Measurements from ENCODE around the gene GAGE1.

GAGE1 gene

DNA sequence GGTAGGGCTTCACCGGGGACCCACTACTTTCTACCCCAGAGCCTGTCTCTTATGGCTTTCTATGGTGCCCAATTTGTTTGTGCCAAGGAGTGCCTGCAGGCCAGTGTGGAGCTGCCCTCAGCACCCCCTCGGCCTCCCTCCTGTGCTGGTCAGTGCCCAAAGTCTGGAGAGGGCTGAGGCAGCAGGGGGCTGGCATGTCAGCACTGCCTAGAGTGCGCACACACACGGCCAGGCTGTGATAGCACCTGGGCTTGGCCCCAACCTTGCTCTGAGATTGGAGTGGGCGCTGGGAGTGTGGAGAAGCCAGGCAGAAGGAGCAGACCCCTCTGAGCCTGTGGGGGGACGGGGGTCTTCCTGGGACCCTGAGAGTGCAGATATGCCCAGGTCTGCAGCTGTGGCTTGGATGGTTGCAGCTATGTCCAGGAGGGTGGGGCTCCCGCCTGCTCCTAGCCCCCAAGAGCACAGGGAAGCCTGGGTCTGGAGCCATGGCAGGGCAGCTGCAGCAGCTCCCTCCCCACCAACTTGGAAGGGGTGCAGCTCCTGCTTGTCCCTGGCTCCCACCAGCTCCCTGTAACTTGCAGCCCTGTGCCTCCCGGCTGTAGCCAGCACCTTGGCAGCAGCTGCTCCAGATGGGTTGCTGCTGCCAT is 46.3 kb downstream of the GAGE1 start:
- Histone ChIP-seq H3K36me3 (ENCODE audit: insufficient read depth, low read length) (no peaks in the 10 kb centered on the region), H3K27me3 (ENCODE audit: insufficient read depth, low read length) (no peaks in the 10 kb centered on the region), H3K4me3 (ENCODE audit: low read length) (no peak overlapping the region), H3K9me3 (ENCODE audit: low read length) (no peaks in the 10 kb centered on the region), H3K4me1 (ENCODE audit: insufficient read depth, low read length) (no peaks in the 10 kb centered on the region), H2AFZ (ENCODE audit: low read depth, low read length) (no peak overlapping the region)

DNA sequence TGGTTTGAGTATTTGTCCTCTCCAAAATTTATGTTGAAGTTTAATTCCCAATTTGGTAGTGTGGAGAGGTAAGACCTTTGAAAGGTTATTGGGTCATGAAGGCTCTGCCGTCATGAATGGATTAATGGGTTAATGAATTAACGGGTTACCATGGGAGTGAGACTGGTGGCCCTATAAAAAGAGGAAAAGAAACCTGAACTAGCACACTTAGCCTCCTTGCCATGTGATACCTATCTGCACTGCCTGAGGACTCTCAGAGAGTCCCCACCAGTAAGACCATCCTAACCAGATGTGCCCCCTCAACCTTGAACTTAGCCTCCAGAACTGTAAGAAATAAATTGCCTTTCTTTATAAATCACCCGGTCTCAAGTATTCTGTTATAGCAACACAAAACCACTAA is 57.7 kb downstream of the GAGE1 start:
- no peak overlapping the region for H2AFZ ChIP-seq (ENCODE audit: low read depth, low read length)
- H3K9me3 ChIP-seq (ENCODE audit: low read length) = no peaks in the 10 kb centered on the region
- H3K4me1 ChIP-seq (ENCODE audit: insufficient read depth, low read length) = no peaks in the 10 kb centered on the region
- no peak overlapping the region for H3K4me3 ChIP-seq (ENCODE audit: low read length)
- H3K36me3 ChIP-seq (ENCODE audit: insufficient read depth, low read length) = no peaks in the 10 kb centered on the region
- H3K27me3 ChIP-seq (ENCODE audit: insufficient read depth, low read length) = no peaks in the 10 kb centered on the region

Measured in neuron (in vitro differentiated cells).